OCI-M2 (cell line): ENCODE results near the gene CABLES2.

Source experiments
- DNase-seq: peaks from one replicate; lab custom pipeline; 2025; ENCODE audit not compliant: unreplicated experiment; lab: John Stamatoyannopoulos, UW

The CABLES2 gene

GRCh38 chr20:62419759-62420158, 12.7 kb upstream of the CABLES2 start:
- no peak for DNase-seq

GRCh38 chr20:62418709-62419487, 11.8 kb upstream of the CABLES2 start:
- DNase-seq: no peak

DNA sequence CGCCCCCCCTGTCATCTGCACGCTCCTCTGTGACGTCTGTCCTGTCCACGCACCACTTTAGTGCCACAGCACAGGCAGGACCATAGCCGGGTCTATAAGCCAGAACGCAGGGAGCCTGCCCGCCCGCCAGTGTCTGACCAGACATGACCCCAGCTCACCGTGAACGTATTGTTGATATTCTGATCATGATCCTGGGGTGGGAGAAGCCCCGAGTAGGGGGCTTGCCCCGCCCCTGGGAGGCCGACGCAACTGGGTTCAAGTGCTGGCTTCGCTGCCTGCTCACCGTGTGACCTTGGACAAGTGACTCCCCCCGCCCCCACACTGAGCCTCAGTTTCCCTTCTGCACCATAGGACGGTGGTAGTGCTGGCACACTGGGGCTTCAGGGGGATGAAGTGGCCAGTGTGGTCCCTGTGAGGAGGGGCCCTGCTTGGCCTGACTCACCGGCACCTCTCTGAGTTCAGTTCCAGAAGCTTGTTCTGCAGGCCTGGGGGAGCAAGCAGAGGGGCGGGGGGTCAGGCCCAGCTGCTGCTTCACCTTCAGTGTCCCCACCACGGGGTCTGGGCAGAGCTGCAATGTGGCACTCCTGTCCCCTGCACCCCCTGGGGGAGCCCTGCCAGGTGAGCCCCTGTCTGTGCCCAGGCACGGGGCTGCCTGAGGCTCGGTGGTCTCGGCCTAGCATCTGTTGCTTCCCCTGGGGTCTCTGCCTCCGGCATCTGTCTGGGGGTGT, 11.1 kb upstream of the CABLES2 start:
- DNase-seq: no peak

DNA sequence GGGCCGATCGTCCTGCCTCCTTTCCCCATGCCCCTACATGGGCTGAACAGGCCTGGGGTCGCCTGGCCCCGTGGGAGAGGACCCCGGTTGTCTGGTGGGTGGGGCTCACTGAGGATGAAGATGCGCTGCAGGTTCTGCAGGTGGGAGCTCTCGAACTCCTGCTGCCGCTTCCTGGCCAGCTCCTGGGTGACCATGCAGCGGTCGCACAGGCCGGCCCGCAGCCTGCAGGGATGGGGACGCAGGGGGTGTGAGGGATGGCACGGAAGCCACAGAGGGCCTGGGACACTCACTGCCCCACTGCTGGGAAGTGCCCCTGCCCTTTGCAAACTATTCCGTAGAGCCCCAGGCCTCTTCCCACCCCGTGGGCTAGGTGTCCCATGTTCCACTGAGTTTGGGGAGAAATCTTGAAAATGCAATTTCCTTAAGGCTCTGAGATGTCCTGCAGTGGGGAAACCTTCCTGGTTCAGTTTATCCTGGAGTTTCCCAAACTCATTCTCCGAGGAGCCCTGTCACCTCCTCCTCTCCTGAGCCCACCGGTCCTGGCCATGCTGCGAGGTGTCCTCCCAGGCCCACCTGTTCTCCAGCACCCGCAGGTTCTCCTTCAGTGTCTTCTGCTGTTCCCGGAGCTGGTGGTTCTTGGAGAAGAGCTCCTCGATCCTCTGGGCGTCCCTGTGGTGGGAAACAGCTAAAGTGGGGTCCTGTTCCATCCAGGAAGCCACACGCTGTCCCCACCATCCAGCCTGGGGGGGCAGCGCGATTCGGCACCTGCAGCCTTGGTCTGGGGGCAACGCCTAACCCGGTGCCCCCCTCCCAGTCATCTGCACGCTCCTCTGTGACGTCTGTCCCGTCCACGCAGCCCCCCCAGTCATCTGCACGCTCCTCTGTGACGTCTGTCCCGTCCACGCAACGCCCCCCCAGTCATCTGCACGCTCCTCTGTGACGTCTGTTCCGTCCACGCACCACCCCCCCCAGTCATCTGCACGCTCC, 9.9 kb upstream of the CABLES2 start:
- no peak for DNase-seq

- DNase-seq: no peak
These were observed 8.4 kb upstream of the CABLES2 start for GRCh38 chr20:62415354-62416111.

DNA sequence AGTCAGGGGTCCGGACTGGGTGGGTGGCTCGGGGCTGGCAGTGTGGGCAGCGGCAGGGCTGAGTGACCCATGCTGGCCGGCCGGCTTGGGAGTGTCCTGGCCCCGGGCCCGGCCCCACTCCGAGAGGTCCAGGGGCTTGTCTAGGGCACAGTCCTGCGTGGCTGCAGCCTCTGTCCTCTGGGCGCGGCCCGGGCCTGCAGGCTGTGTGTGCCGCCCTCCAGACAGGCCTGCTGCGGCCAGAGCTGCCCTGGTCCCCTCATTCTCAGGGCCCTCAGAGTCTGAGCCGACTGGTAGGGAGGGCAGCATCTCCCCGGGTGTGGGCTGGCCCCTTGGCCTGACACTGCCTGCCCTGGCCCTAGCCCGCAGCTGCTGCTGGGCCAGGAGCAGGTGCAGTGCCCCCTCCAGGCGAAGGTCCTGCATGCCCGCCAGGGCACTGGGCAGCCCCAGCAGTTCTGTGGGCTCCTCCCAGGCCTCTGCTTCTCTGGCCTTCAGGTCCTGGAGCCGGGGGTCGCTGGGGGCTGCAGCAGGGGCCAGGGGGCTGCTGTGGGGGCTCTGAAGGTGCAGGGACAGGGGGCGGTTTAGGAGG, 6.9 kb upstream of the CABLES2 start:
- DNase-seq: no peak

DNA sequence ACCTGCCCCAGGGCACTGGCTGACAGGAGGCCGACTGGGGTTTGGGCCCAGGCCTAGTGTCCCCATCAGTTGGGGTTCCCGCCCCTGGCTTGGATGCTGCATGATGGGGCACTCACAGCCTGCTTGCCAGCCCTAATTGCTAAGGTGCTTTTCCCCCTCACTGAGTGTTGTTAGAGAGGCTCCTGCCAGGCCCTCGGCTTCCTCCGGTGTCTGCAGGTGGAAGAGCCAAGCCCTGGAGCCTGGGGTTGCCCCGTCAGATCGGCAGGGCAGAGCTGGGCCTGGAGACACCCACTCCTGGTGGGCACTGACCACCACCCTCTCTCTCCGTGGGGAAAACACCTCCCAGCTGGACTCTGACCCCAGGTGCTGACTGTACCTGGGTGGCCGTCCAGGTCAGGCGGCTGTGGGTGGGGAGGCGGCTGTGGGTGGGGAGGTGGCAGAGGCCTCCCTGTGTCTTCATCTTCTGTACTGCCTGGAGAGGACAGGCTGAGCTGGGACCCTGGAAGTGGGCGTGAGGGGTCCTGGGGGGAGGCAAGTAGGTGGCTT, 6.0 kb upstream of the CABLES2 start:
- no peak for DNase-seq

GRCh38 chr20:62412194-62413024, 5.3 kb upstream of the CABLES2 start:
- no peak for DNase-seq

- no peak for DNase-seq
These were observed 4.6 kb upstream of the CABLES2 start for GRCh38 chr20:62411479-62412193.

- DNase-seq: no peak
These were observed 3.8 kb upstream of the CABLES2 start for GRCh38 chr20:62410746-62411478.

- no peak for DNase-seq
These were observed 3.1 kb upstream of the CABLES2 start for GRCh38 chr20:62409931-62410745.

GRCh38 chr20:62409086-62409853, 2.2 kb upstream of the CABLES2 start:
- no peak for DNase-seq

DNA sequence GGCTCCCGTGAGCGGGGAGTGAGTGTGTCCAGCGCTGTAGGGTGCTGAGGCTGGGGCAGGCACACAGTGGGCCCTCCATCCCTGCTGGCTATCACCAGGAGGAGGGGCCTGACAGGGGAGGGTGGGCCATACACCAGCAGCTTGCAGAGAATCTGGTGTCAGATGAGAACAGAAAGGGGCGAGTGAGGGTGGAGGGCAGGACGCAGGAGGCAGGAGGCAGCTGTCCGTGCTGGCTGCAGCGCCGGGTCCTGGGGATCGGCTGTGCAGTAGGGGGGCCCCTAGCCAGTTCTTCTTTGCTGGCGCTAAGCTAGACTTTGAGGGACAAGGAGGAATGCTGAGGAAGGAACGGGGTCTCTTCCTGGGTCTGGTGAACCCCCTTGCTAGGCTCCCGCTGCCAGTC, 1.6 kb upstream of the CABLES2 start:
- no peak for DNase-seq

DNA sequence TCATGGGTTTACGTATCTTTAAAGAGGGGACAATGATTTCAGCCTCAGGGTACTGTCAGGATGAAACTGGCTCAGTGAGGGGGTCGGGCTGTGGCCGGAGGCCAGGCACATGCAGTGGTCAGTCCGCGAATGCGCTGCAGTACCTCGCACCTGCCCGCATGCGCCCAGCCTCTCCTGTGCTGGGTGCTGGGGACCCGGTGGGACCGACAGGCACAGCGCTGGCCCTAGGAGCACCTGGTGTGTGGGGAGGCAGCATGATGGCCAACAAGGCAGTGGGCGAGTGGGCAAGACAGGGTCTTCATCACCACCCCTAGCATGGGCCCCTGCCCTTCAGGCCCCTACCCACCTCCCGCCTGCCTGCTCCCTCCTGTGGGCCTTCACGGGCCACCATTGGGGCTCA, 970 bp upstream of the CABLES2 start:
- DNase-seq: no peak

DNA sequence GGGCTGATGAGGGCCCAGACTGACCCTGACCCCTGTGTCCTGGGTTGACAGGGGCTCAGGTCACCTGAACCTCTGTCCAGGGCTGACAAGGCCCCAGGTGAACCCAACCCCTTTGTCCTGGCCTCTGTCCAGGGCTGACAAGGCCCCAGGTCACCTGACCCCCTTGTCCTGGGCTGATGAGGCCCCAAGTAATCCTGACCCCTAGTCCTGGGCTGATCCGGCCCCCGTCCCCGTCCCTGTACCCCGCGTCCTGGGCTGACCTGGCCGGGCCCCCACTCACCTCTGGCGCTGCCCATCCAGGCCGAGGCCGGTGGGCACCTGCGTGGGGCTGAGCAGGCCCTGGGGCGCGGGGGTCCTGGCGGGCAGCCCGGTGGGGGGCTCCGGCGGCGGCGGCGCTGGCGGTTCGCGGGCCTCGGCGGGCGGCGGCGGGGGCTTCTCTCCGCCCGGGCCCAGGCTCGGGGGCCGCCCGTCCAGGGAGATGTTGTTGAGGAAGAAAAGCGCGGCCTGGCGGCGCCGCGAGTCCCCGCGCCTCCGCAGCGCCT, 379 bp downstream of the CABLES2 start:
- no peak for DNase-seq

- no peak for DNase-seq
These were observed 1.0 kb downstream of the CABLES2 start for GRCh38 chr20:62405981-62406513.
